GM12892 (cell line): ENCODE measurements around the gene KCTD16.

Experiments used
- POLR2A ChIP-seq: IDR thresholded peaks from 2 replicates; pipeline ENCODE4 v1.6.1; 2011; ENCODE audit warnings: low read depth, low read length, control low read depth
- POLR2AphosphoS5 ChIP-seq: IDR thresholded peaks from 2 replicates; pipeline ENCODE4 v1.6.1; 2011; ENCODE audit warnings: low read depth, low read length, control low read depth
- TAF1 ChIP-seq: IDR thresholded peaks from 2 replicates; pipeline ENCODE4 v1.6.1; 2011; ENCODE audit warnings: low read depth, mild to moderate bottlenecking, control low read depth, low read length, borderline replicate concordance

DNA sequence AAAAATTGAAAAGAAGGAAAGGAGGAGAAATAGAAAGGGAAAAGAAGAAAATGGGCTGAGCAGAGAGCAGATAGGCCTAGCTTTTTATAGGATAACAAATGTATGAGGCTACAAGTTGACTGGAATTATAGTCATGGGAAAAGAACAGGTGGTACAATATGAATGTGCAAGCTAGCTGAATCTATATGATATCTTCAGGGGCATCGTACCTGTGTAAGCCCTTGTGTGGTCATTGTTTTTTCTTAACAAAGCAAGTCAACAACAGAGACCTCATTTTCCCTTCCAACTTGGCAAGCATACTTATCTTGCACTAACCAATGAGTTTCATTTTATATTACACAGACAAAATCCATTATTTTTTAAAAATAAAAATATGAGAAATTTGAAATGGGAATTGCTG is 259.2 kb downstream of the KCTD16 start:
- TF ChIP-seq POLR2A (no peak), TAF1 (no peak), POLR2AphosphoS5 (no peak)
